Measurements from ENCODE around the gene MYBPH. TPM values are rescaled to one million over a fixed set of nuclear protein-coding genes. Genes with fewer than 3 reads are reported as not detected.

The MYBPH gene
- total and polyA plus RNA-seq, 2 donors (not counting 3 experiments of a cell fraction or from before 2014, with no cell fraction given), result not detected

DNA sequence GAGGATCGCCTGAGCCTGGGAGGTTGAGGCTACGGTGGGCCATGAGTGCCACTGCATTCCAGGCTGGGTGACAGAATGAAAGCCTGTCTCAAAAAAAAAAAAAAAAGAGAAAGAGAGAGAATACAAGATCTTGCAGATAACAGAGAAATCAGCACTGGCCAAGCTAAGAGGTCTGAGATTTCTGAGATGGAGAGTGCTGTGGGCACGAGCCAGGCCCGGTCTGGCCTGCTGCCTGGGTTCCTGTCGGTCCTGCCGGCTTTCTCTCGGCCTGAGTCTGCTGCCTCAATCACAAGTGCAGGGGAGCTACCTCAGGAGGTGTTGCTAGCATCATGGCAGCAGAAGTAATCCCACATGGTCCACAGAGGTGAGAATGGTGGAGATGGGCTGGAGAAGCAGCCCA, 29.1 kb downstream of the MYBPH start:
- Histone ChIP-seq H3K36me3 (ENCODE audit: control insufficient read depth in 2 of 2, extremely low read depth in 1 of 2, insufficient read depth in 2 of 2, low read length in 2 of 2) (no peaks in the 10 kb centered on the region), H3K4me1 (ENCODE audit: control insufficient read depth, extremely low read depth, insufficient read depth, low read length) (no peaks in the 10 kb centered on the region), H3K9me1 (replicated peaks; ENCODE audit: control insufficient read depth, extremely low read depth, insufficient read depth, low read length) (no peaks in the 10 kb centered on the region), H3K4me3 (replicated peaks in 1 of 3; ENCODE audit: insufficient read depth in 1 of 3, low read depth in 1 of 3, low read length in 3 of 3) (no peak overlapping the region), H3K4me2 (ENCODE audit: insufficient read depth, low read length) (no peak overlapping the region), H3K9ac (replicated peaks; ENCODE audit: extremely low read depth, insufficient read depth, low read length) (no peak overlapping the region), H3K79me2 (ENCODE audit: control insufficient read depth, insufficient read depth, low read length) (no peaks in the 10 kb centered on the region), H3K27me3 (ENCODE audit: control insufficient read depth in 2 of 2, insufficient read depth in 2 of 2, low read length in 2 of 2) (peaks cover 0 to 15% of the 10 kb centered on the region in 2 experiments), H3K27ac (ENCODE audit: insufficient read depth, low read depth, low read length) (no peak overlapping the region), H4K20me1 (replicated peaks; ENCODE audit: control insufficient read depth, extremely low read depth, insufficient read depth, low read length) (no peaks in the 10 kb centered on the region), H2AFZ (ENCODE audit: low read depth, low read length) (no peak overlapping the region), H3K9me3 (replicated peaks; ENCODE audit: control insufficient read depth, insufficient read depth, low read length) (no peaks in the 10 kb centered on the region)
- no TSS peak for BruUV-seq (replicated peaks)
- ChIA-PET POLR2A (no interaction called here), CTCF (interaction anchor here (2.8 to 3.0 kb wide), 2 partner anchors 26 to 29 kb away, joined by 11 to 16 read pairs; no protein-coding TSS in a partner anchor)
- DNase-seq (ENCODE audit: low read depth, low spot score) (no peak), FAIRE-seq (no peak)
- intact Hi-C loops (cut with micrococcal nuclease) (no loop called here), dilution Hi-C loops (cut with MboI; ENCODE audit: extremely low pct_ligation_motif_present, low sequenced_read_pairs) (no loop called here)
- TF ChIP-seq JUN (IDR thresholded peaks at IDR 0.05; ENCODE audit: borderline replicate concordance, insufficient read depth, insufficient read length, low read depth), result no peak
- no peak for TF ChIP-seq FOS (IDR thresholded peaks at IDR 0.05; ENCODE audit: borderline replicate concordance, insufficient read depth, low read length)
- no peak for TF ChIP-seq GATA2 (IDR thresholded peaks at IDR 0.05; ENCODE audit: insufficient read depth, insufficient read length, low read depth, low read length)
- TF ChIP-seq, protein P1, sequence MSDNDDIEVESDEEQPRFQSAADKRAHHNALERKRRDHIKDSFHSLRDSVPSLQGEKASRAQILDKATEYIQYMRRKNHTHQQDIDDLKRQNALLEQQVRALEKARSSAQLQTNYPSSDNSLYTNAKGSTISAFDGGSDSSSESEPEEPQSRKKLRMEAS (IDR thresholded peaks at IDR 0.05; ENCODE audit: insufficient read depth, insufficient read length), result no peak
- TF ChIP-seq POLR2A (IDR thresholded peaks at IDR 0.05; ENCODE audit: low read depth, low read length), result no peak
- TF ChIP-seq EZH2 (IDR thresholded peaks at IDR 0.05; ENCODE audit: borderline replicate concordance, low read depth, low read length, severe bottlenecking), result no peak
- no peak for TF ChIP-seq MYC (IDR thresholded peaks at IDR 0.05; ENCODE audit: low read depth, low read length)
- no peak for TF ChIP-seq POLR2AphosphoS5 (IDR thresholded peaks at IDR 0.05; ENCODE audit: insufficient read depth, low read depth, low read length)
- TF ChIP-seq, protein P2, sequence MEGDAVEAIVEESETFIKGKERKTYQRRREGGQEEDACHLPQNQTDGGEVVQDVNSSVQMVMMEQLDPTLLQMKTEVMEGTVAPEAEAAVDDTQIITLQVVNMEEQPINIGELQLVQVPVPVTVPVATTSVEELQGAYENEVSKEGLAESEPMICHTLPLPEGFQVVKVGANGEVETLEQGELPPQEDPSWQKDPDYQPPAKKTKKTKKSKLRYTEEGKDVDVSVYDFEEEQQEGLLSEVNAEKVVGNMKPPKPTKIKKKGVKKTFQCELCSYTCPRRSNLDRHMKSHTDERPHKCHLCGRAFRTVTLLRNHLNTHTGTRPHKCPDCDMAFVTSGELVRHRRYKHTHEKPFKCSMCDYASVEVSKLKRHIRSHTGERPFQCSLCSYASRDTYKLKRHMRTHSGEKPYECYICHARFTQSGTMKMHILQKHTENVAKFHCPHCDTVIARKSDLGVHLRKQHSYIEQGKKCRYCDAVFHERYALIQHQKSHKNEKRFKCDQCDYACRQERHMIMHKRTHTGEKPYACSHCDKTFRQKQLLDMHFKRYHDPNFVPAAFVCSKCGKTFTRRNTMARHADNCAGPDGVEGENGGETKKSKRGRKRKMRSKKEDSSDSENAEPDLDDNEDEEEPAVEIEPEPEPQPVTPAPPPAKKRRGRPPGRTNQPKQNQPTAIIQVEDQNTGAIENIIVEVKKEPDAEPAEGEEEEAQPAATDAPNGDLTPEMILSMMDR (IDR thresholded peaks at IDR 0.05; ENCODE audit: extremely low read depth in 1 of 2, insufficient read depth in 1 of 2, low read depth in 1 of 2, low read length in 2 of 2), result no peak

Measured in endothelial cell of umbilical vein (primary cell).